ENCODE data around the gene FADS1. TPM values are rescaled to one million over a fixed set of nuclear protein-coding genes. Genes with fewer than 3 reads are reported as not detected.

FADS1 gene
- total RNA-seq, 3 donors from 2014 or later: 8.8 to 112 (median 15.1) TPM

GRCh38 chr11:61783717-61784505 lies 32.9 kb downstream of the FADS1 start:
- Histone ChIP-seq H3K27ac (no peak overlapping the region), H3K4me1 (no peaks in the 10 kb centered on the region), H3K9me3 (no peaks in the 10 kb centered on the region), H3K27me3 (no peaks in the 10 kb centered on the region), H3K4me3 (no peak overlapping the region), H3K36me3 (peaks cover 8% of the 10 kb centered on the region)
- intact Hi-C loops (cut with DNase I; ENCODE audit: low total_unique reads): loop anchor here (1.0 kb wide), 1 partner anchor 16 kb away; no protein-coding TSS in a partner anchor
- TF ChIP-seq CTCF (IDR thresholded peaks at IDR 0.05) (no peak), POLR2AphosphoS5 (IDR thresholded peaks at IDR 0.05) (no peak), POLR2A (IDR thresholded peaks at IDR 0.05) (no peak)
- DNase-seq (ENCODE audit: low spot score in 2 of 2): no peak

- H3K36me3 ChIP-seq: peaks cover 8% of the 10 kb centered on the region
- DNase-seq (ENCODE audit: low spot score in 2 of 2): no peak
- intact Hi-C loops (cut with DNase I; ENCODE audit: low total_unique reads): no loop called here
- no peaks in the 10 kb centered on the region for H3K9me3 ChIP-seq
- H3K4me3 ChIP-seq: no peak overlapping the region
- H3K4me1 ChIP-seq: no peaks in the 10 kb centered on the region
- TF ChIP-seq POLR2AphosphoS5 (IDR thresholded peaks at IDR 0.05): no peak
- no peak for TF ChIP-seq POLR2A (IDR thresholded peaks at IDR 0.05)
- no peak for TF ChIP-seq CTCF (IDR thresholded peaks at IDR 0.05)
- no peak overlapping the region for H3K27ac ChIP-seq
- no peaks in the 10 kb centered on the region for H3K27me3 ChIP-seq
These were observed 34.0 kb downstream of the FADS1 start for GRCh38 chr11:61782841-61783240.

- H3K4me1 ChIP-seq: no peaks in the 10 kb centered on the region
- no peak for DNase-seq (ENCODE audit: low spot score in 2 of 2)
- no peaks in the 10 kb centered on the region for H3K9me3 ChIP-seq
- no peaks in the 10 kb centered on the region for H3K27me3 ChIP-seq
- TF ChIP-seq CTCF (IDR thresholded peaks at IDR 0.05): no peak
- no peak for TF ChIP-seq POLR2AphosphoS5 (IDR thresholded peaks at IDR 0.05)
- TF ChIP-seq POLR2A (IDR thresholded peaks at IDR 0.05): no peak
- H3K27ac ChIP-seq: no peak overlapping the region
- H3K4me3 ChIP-seq: no peak overlapping the region
- intact Hi-C loops (cut with DNase I; ENCODE audit: low total_unique reads): no loop called here
- H3K36me3 ChIP-seq: peaks cover 6% of the 10 kb centered on the region
These were observed 34.5 kb downstream of the FADS1 start for GRCh38 chr11:61782299-61782698.

- Histone ChIP-seq H3K27me3 (no peaks in the 10 kb centered on the region), H3K4me3 (no peak overlapping the region), H3K4me1 (no peaks in the 10 kb centered on the region), H3K36me3 (no peaks in the 10 kb centered on the region), H3K9me3 (no peaks in the 10 kb centered on the region), H3K27ac (no peak overlapping the region)
- intact Hi-C loops (cut with DNase I; ENCODE audit: low total_unique reads): no loop called here
- no peak for TF ChIP-seq POLR2A (IDR thresholded peaks at IDR 0.05)
- no peak for TF ChIP-seq POLR2AphosphoS5 (IDR thresholded peaks at IDR 0.05)
- TF ChIP-seq CTCF (IDR thresholded peaks at IDR 0.05): no peak
- DNase-seq (ENCODE audit: low spot score in 2 of 2): no peak
These were observed 35.2 kb downstream of the FADS1 start for GRCh38 chr11:61781585-61781984.

DNA sequence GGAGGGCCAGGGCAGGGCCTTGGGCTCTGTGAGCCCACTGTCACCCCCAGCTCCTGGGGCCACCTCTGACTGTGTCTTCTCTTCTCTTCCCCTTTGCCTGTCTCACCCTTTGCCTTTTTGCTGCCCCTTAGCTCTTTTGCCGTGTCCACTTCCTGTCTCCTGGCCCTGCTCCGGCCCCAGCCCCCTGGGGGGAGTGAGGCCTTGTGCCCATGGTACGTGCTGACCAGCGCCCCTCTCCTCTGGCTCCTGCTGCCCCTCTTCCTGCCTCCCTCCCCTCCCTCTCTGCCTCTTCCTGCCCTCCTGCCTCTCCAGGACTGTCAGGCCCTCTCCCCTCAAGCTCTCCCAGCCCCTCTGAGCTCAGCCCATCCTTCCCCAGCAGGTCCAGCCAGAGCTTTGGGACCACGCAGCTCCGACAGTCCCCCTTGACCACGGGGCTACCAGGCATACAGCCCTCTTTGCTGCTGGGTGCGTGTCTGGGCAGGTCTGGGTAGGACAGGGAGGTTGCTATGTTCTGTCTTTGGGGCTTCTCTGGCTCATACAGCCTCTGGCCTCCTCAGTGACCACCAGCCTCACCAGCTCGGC lies 36.1 kb downstream of the FADS1 start:
- no peaks in the 10 kb centered on the region for H3K4me1 ChIP-seq
- DNase-seq (ENCODE audit: low spot score in 2 of 2): no peak
- H3K9me3 ChIP-seq: no peaks in the 10 kb centered on the region
- intact Hi-C loops (cut with DNase I; ENCODE audit: low total_unique reads): no loop called here
- no peak overlapping the region for H3K27ac ChIP-seq
- H3K36me3 ChIP-seq: no peaks in the 10 kb centered on the region
- H3K4me3 ChIP-seq: no peak overlapping the region
- H3K27me3 ChIP-seq: no peaks in the 10 kb centered on the region
- TF ChIP-seq CTCF (IDR thresholded peaks at IDR 0.05) (no peak), POLR2A (IDR thresholded peaks at IDR 0.05) (no peak), POLR2AphosphoS5 (IDR thresholded peaks at IDR 0.05) (no peak)
